Measurements from ENCODE around the gene FLOT2.

DNA sequence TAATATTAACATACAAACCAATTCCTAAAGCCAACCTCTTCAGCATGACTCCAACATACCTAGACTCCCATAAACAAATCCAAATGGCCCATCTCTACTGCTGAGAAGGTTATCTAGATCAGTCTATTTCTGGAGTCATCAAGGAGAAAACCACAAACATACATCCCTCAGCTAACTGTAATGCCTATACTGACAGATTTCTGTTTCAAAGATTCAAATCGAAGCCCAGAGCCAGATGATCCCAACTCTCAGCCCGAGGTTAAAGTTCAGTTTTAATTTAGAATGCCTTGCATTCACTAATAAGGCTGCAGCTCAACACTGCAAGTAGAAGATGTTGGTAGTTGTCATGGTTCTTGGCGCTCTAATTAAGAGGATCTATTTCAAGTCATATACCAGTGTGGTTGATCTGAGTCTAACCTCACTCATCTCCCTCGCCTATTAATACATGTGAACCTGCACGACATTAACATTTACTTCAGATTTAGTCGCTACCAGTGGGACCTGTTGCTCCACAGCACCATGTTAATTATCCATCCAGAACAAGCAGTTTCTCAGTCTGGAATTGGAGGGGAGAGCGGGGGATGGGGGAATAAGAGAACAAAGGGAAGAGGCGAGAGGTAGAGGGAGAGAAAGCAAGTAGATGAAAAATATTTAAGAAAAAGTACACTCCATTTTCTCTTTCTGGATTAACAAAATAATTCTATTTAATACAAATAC is 38.4 kb upstream of the FLOT2 start:
- no peak for TF ChIP-seq CTCF (IDR thresholded peaks at IDR 0.05)
- no peak for TF ChIP-seq POLR2A (IDR thresholded peaks at IDR 0.05)

Data from esophagus squamous epithelium (tissue), 4 donors.